ENCODE results near the gene TRIM67. TPM values are rescaled to one million over a fixed set of nuclear protein-coding genes. Genes with fewer than 3 reads are reported as not detected.

The TRIM67 gene
- total RNA-seq, 1 experiment from 2014 or later: not detected

DNA sequence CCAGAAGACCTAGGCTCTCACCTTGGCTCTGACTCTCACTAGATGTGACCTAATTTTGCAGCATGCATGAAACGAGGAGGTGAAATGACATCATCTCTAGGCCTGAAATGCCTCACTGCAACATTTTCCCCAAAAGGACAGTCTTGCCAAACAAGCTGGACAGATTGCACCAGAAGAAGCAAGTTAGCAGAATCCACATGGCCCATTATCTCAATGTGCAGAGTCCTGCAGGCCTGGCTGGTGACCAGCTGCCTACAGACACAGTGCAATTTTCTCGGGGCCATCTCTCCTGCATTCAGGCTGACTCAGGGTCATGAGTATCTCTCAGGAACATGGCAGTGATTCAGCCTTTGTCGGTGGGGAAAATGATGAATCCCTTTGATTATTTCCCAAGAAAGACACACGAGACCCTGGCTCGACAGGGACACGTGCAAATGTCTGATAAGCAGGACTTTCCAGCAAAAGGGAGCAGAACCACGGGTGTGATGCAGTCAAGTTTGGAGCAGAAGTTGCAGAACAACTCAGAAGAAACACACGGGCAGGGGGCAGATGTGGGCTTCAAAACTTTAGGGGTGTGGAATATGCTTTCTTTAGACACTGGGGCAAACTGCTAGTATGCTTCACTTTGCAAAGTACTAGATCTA, 38.7 kb downstream of the TRIM67 start:
- no peaks in the 10 kb centered on the region for H3K9me3 ChIP-seq (ENCODE audit: low read length)
- H3K27ac ChIP-seq (ENCODE audit: low read length): no peak overlapping the region
- H3F3A ChIP-seq (ENCODE audit: low read length, unreplicated experiment): no peaks in the 10 kb centered on the region
- no peaks in the 10 kb centered on the region for H3K36me3 ChIP-seq (ENCODE audit: low read depth, low read length)
- peaks cover 71% of the 10 kb centered on the region for H3K27me3 ChIP-seq (ENCODE audit: low read length)
- DNase-seq: no peak
- no peak overlapping the region for H2AFZ ChIP-seq (ENCODE audit: low read length)
- POLR2A ChIA-PET (ENCODE audit: unreplicated experiment): no interaction called here
- CTCF ChIA-PET: no interaction called here
- no peaks in the 10 kb centered on the region for H4K20me1 ChIP-seq (ENCODE audit: low read length)
- H3K9me2 ChIP-seq (replicated peaks; ENCODE audit: low read length): no peaks in the 10 kb centered on the region
- intact Hi-C loops (cut with micrococcal nuclease): no loop called here
- H3K79me2 ChIP-seq (ENCODE audit: low read length): no peaks in the 10 kb centered on the region
- no TSS peak for BruUV-seq (replicated peaks)
- ATAC-seq: no peak
- no peak overlapping the region for H3K4me2 ChIP-seq (ENCODE audit: low read length)
- H3K4me1 ChIP-seq (ENCODE audit: insufficient read depth, low read length): no peaks in the 10 kb centered on the region
- H3K9ac ChIP-seq (ENCODE audit: low read length): no peak overlapping the region
- no peak for TF ChIP-seq EZH2phosphoT487 (IDR thresholded peaks at IDR 0.05; ENCODE audit: borderline replicate concordance, low read length)
- TF ChIP-seq, protein P1, sequence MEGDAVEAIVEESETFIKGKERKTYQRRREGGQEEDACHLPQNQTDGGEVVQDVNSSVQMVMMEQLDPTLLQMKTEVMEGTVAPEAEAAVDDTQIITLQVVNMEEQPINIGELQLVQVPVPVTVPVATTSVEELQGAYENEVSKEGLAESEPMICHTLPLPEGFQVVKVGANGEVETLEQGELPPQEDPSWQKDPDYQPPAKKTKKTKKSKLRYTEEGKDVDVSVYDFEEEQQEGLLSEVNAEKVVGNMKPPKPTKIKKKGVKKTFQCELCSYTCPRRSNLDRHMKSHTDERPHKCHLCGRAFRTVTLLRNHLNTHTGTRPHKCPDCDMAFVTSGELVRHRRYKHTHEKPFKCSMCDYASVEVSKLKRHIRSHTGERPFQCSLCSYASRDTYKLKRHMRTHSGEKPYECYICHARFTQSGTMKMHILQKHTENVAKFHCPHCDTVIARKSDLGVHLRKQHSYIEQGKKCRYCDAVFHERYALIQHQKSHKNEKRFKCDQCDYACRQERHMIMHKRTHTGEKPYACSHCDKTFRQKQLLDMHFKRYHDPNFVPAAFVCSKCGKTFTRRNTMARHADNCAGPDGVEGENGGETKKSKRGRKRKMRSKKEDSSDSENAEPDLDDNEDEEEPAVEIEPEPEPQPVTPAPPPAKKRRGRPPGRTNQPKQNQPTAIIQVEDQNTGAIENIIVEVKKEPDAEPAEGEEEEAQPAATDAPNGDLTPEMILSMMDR (conservative IDR thresholded peaks at IDR 0.05; ENCODE audit: low read depth, low read length): no peak
- TF ChIP-seq EZH2 (IDR thresholded peaks at IDR 0.05; ENCODE audit: low read length, unreplicated experiment): no peak
- H3K4me3 ChIP-seq (ENCODE audit: low read length): no peak overlapping the region

- no peak overlapping the region for H3K27ac ChIP-seq (ENCODE audit: low read length)
- DNase-seq (no peak), ATAC-seq (no peak)
- no peaks in the 10 kb centered on the region for H3F3A ChIP-seq (ENCODE audit: low read length, unreplicated experiment)
- H3K4me3 ChIP-seq (ENCODE audit: low read length): no peak overlapping the region
- no peaks in the 10 kb centered on the region for H3K36me3 ChIP-seq (ENCODE audit: low read depth, low read length)
- BruUV-seq (replicated peaks): no TSS peak
- intact Hi-C loops (cut with micrococcal nuclease): no loop called here
- no peaks in the 10 kb centered on the region for H3K9me3 ChIP-seq (ENCODE audit: low read length)
- no peaks in the 10 kb centered on the region for H3K4me1 ChIP-seq (ENCODE audit: insufficient read depth, low read length)
- H3K79me2 ChIP-seq (ENCODE audit: low read length): no peaks in the 10 kb centered on the region
- no peak overlapping the region for H3K9ac ChIP-seq (ENCODE audit: low read length)
- ChIA-PET CTCF (no interaction called here), POLR2A (ENCODE audit: unreplicated experiment) (no interaction called here)
- no peak overlapping the region for H3K4me2 ChIP-seq (ENCODE audit: low read length)
- peaks cover 74% of the 10 kb centered on the region for H3K27me3 ChIP-seq (ENCODE audit: low read length)
- H3K9me2 ChIP-seq (replicated peaks; ENCODE audit: low read length): no peaks in the 10 kb centered on the region
- TF ChIP-seq EZH2 (IDR thresholded peaks at IDR 0.05; ENCODE audit: low read length, unreplicated experiment) (no peak), EZH2phosphoT487 (IDR thresholded peaks at IDR 0.05; ENCODE audit: borderline replicate concordance, low read length) (no peak)
- TF ChIP-seq, protein P1 (conservative IDR thresholded peaks at IDR 0.05; ENCODE audit: low read depth, low read length): no peak
- H2AFZ ChIP-seq (ENCODE audit: low read length): no peak overlapping the region
- no peaks in the 10 kb centered on the region for H4K20me1 ChIP-seq (ENCODE audit: low read length)
These were observed 39.6 kb downstream of the TRIM67 start for GRCh38 chr1:231201375-231201978.

- H3K9me2 ChIP-seq (replicated peaks; ENCODE audit: low read length): no peaks in the 10 kb centered on the region
- H3K79me2 ChIP-seq (ENCODE audit: low read length): no peaks in the 10 kb centered on the region
- H3K27me3 ChIP-seq (ENCODE audit: low read length): peaks cover 76% of the 10 kb centered on the region
- H3F3A ChIP-seq (ENCODE audit: low read length, unreplicated experiment): no peaks in the 10 kb centered on the region
- no TSS peak for BruUV-seq (replicated peaks)
- H3K36me3 ChIP-seq (ENCODE audit: low read depth, low read length): no peaks in the 10 kb centered on the region
- TF ChIP-seq, protein P1 (conservative IDR thresholded peaks at IDR 0.05; ENCODE audit: low read depth, low read length): no peak
- TF ChIP-seq EZH2 (IDR thresholded peaks at IDR 0.05; ENCODE audit: low read length, unreplicated experiment): no peak
- TF ChIP-seq EZH2phosphoT487 (IDR thresholded peaks at IDR 0.05; ENCODE audit: borderline replicate concordance, low read length): no peak
- POLR2A ChIA-PET (ENCODE audit: unreplicated experiment): no interaction called here
- ATAC-seq: no peak
- H3K9ac ChIP-seq (ENCODE audit: low read length): no peak overlapping the region
- intact Hi-C loops (cut with micrococcal nuclease): no loop called here
- H2AFZ ChIP-seq (ENCODE audit: low read length): no peak overlapping the region
- H4K20me1 ChIP-seq (ENCODE audit: low read length): no peaks in the 10 kb centered on the region
- H3K4me2 ChIP-seq (ENCODE audit: low read length): no peak overlapping the region
- H3K9me3 ChIP-seq (ENCODE audit: low read length): no peaks in the 10 kb centered on the region
- H3K27ac ChIP-seq (ENCODE audit: low read length): no peak overlapping the region
- H3K4me3 ChIP-seq (ENCODE audit: low read length): no peak overlapping the region
- CTCF ChIA-PET: no interaction called here
- no peak for DNase-seq
- H3K4me1 ChIP-seq (ENCODE audit: insufficient read depth, low read length): no peaks in the 10 kb centered on the region
These were observed 40.2 kb downstream of the TRIM67 start for GRCh38 chr1:231201979-231202633.
